Activated CD8-positive, alpha-beta T cell treated with anti-CD3 and anti-CD28 coated beads for 36 hours (primary cell): ENCODE data around the gene THADA. TPM values are rescaled to one million over a fixed set of nuclear protein-coding genes. Genes with fewer than 3 reads are reported as not detected.

Source experiments
- ATAC-seq: fragments of 200-7000 bp; cut with Tn5 transposase; one replicate; pipeline ENCODE4 v1.10.0; 2021; ENCODE audit warnings: mild to moderate bottlenecking, moderate library complexity
- CTCF ChIA-PET: fragments of 350-600 bp; sonication (Branson Sonifier 250); formaldehyde crosslinking; loops from one replicate; lab custom pipeline; 2021; ENCODE audit warnings: antibody characterized with exemption; lab: Charles Lee
- POLR2A ChIA-PET: fragments of 350-600 bp; sonication (Branson Sonifier 250); formaldehyde crosslinking; loops from one replicate; lab custom pipeline; 2021; ENCODE audit warnings: antibody characterized with exemption; lab: Charles Lee
- DNase-seq: peaks from one replicate; pipeline ENCODE4 v3.0.0-alpha.2; 2020
- H3K27ac Mint-ChIP-seq: one replicate; pipeline ENCODE4 v1.8.0; 2021; ENCODE audit warnings: mild to moderate bottlenecking, mixed read lengths
- H3K27me3 Mint-ChIP-seq: one replicate; pipeline ENCODE4 v1.8.0; 2021; ENCODE audit warnings: mixed read lengths
- H3K36me3 Mint-ChIP-seq: one replicate; pipeline ENCODE4 v1.8.0; 2021; ENCODE audit warnings: low read depth, mixed read lengths
- H3K4me1 Mint-ChIP-seq: one replicate; pipeline ENCODE4 v1.8.0; 2021; ENCODE audit warnings: low read depth, mixed read lengths
- H3K4me3 Mint-ChIP-seq: one replicate; pipeline ENCODE4 v1.8.0; 2021; ENCODE audit warnings: mild to moderate bottlenecking, moderate library complexity, mixed read lengths
- H3K9me3 Mint-ChIP-seq: one replicate; pipeline ENCODE4 v1.8.0; 2021; ENCODE audit warnings: mixed read lengths
- intact Hi-C: fragments of 100-400 bp; cut with micrococcal nuclease; formaldehyde crosslinking; loops from one replicate; pipeline ENCODE4 v1.10.0; 2022
- total RNA-seq, 2 experiments: library from RNA; stranded (reverse); gene quantifications; one replicate each; pipeline ENCODE4 v1.2.3, GENCODE V29; 2021
- TF ChIP-seq, protein P1 (sequence below): fragments of 200-600 bp; IDR thresholded peaks from one replicate; pipeline ENCODE4 v1.8.0; 2022; ENCODE audit warnings: antibody characterized with exemption, mild to moderate bottlenecking

THADA gene
- total RNA-seq, 2 experiments from 2014 or later: 31.3 to 31.6 TPM

DNA sequence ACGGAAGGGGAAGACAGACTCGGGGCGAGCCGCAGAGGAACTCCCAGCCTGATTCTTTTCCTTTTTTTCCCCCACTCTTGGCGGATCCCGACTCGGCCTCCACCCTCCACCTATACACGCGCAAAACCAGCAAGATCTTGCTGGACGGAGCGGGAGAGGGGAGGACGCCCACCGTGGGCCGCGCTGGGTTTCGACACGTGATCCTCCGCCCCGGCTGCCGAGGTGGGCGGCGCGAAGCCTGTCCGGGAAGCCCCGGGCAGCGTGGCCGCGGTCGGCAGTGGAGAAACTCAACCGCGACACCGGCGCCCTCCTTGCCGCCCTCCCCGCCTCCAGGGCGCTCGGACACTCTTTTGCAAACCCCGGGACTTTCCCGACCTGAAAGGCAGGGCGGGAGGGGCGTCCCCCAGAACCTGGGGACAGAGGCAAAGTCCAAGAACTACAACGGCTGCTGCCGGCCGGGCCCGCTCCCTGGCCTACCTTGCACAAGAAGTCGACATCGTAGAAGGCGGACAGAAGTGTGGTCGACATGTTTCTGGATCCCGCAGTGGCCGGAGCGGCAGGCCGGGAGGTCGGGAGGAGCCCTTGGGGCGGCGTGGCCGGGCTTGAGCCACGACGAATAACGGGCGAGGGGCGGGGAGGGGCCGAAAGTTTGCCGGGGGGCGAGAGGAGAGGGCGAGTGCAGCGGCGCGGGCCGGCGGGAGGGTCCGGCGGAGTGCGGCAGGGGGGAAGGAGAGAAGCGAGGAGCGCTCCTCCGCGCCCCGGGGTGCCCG lies 369.9 kb downstream of the THADA start:
- ATAC-seq (peak; percentile 18), DNase-seq (peak; percentile 81)
- Mint-ChIP-seq H3K4me3 (peak overlapping the region; percentile 94), H3K9me3 (no peaks in the 10 kb centered on the region), H3K27me3 (no peaks in the 10 kb centered on the region), H3K36me3 (peaks cover 53% of the 10 kb centered on the region), H3K4me1 (peaks cover 39% of the 10 kb centered on the region), H3K27ac (peak overlapping the region; percentile 95)
- intact Hi-C loops: loop anchor here (1.0 to 10.0 kb wide), 3 partner anchors 95 to 256 kb away; no protein-coding TSS in a partner anchor
- CTCF ChIA-PET: interaction anchor here (0.8 to 19.3 kb wide), 6 partner anchors 8 to 259 kb away, joined by 3 to 647 read pairs (median 24); no protein-coding TSS in a partner anchor
- POLR2A ChIA-PET: interaction anchor here (0.7 to 14.1 kb wide), 17 partner anchors 7 to 415 kb away, joined by 3 to 549 read pairs (median 5); no protein-coding TSS in a partner anchor
- TF ChIP-seq, protein P1, sequence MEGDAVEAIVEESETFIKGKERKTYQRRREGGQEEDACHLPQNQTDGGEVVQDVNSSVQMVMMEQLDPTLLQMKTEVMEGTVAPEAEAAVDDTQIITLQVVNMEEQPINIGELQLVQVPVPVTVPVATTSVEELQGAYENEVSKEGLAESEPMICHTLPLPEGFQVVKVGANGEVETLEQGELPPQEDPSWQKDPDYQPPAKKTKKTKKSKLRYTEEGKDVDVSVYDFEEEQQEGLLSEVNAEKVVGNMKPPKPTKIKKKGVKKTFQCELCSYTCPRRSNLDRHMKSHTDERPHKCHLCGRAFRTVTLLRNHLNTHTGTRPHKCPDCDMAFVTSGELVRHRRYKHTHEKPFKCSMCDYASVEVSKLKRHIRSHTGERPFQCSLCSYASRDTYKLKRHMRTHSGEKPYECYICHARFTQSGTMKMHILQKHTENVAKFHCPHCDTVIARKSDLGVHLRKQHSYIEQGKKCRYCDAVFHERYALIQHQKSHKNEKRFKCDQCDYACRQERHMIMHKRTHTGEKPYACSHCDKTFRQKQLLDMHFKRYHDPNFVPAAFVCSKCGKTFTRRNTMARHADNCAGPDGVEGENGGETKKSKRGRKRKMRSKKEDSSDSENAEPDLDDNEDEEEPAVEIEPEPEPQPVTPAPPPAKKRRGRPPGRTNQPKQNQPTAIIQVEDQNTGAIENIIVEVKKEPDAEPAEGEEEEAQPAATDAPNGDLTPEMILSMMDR: no peak

DNA sequence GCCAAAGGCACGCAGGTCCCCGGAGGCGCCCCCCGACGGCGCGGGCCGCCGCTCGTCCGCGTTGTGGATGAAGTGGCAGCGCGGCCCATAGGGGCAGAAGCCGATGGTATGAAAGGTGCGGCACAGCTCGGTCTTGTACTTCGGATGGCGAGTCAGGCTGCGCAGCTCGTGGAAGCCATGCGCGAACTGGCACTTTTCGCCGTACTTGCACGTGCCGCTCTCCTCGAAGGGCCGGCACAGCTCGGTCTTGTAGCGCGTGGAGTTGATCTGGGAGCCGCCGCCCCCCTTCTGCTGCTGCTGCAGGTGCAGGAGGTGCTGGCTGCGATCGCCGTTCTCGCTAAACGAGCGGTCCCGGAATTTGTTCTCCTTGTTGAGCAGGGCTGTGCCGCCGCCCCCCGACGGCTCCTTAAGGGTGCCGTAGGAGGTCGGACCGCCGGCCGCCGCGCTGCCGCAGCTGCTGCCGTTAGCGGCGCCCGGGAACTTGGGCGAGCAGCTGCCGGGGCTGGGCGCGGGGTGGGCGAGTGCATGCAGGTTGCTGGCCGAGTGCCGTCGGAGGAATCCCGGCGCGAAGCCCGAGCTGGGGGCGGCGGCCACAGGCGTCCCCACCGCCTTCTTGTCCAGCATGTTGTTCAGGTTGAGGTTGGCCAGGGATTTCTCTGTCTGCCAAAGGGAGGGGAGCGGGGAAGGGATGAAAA lies 370.6 kb downstream of the THADA start:
- H3K4me3 Mint-ChIP-seq: peak overlapping the region; percentile 94
- H3K4me1 Mint-ChIP-seq: peaks cover 45% of the 10 kb centered on the region
- CTCF ChIA-PET: interaction anchor here (0.9 to 19.3 kb wide), 7 partner anchors 33 to 259 kb away, joined by 3 to 647 read pairs (median 9); no protein-coding TSS in a partner anchor
- peaks cover 56% of the 10 kb centered on the region for H3K36me3 Mint-ChIP-seq
- no peaks in the 10 kb centered on the region for H3K9me3 Mint-ChIP-seq
- no peaks in the 10 kb centered on the region for H3K27me3 Mint-ChIP-seq
- TF ChIP-seq, protein P1: peak; percentile 11
- DNase-seq (peak; percentile 85), ATAC-seq (peak; percentile 2)
- H3K27ac Mint-ChIP-seq: peak overlapping the region; percentile 95
- POLR2A ChIA-PET: interaction anchor here (0.7 to 14.1 kb wide), 16 partner anchors 10 to 415 kb away, joined by 3 to 549 read pairs (median 4); no protein-coding TSS in a partner anchor
- intact Hi-C loops: loop anchor here (5.0 to 10.0 kb wide), 2 partner anchors 250 to 257 kb away; no protein-coding TSS in a partner anchor

DNA sequence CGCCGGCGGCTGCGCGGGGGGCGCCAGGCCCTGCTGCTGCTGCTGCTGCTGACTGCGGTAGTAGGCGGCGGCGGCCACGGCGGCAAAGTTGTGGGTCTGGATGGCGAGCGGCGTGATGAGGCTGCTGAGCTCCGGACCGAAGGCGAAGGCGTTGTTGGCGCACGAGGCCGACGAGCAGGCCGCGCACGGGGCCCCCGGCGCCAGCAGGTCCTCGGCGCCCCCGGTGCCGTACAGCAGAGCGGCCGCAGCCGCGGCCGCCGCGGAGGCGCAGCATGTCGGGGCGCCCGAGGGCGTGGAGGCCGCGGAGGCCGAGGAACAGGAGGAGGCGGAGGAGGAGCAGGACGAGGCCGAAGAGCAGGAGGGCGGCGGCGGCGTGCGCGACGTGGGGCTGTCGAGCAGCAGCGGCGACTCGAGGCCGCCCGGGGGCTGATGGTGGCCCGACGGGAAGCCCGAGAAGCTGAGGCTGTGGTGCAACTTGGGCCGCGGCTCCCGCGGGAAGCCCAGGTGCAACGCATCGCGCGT lies 371.2 kb downstream of the THADA start:
- TF ChIP-seq, protein P1: no peak
- peak overlapping the region; percentile 94 for H3K4me3 Mint-ChIP-seq
- H3K27ac Mint-ChIP-seq: no peak overlapping the region
- no peaks in the 10 kb centered on the region for H3K27me3 Mint-ChIP-seq
- ChIA-PET CTCF (interaction anchor here (0.9 to 19.3 kb wide), 8 partner anchors 32 to 260 kb away, joined by 3 to 647 read pairs (median 8); no protein-coding TSS in a partner anchor), POLR2A (interaction anchor here (0.7 to 14.1 kb wide), 16 partner anchors 9 to 373 kb away, joined by 3 to 549 read pairs (median 4); no protein-coding TSS in a partner anchor)
- DNase-seq (peak; percentile 60), ATAC-seq (no peak)
- peaks cover 55% of the 10 kb centered on the region for H3K36me3 Mint-ChIP-seq
- H3K9me3 Mint-ChIP-seq: no peaks in the 10 kb centered on the region
- H3K4me1 Mint-ChIP-seq: peaks cover 48% of the 10 kb centered on the region
- intact Hi-C loops: loop anchor here (5.0 to 10.0 kb wide), 2 partner anchors 250 to 258 kb away; no protein-coding TSS in a partner anchor

DNA sequence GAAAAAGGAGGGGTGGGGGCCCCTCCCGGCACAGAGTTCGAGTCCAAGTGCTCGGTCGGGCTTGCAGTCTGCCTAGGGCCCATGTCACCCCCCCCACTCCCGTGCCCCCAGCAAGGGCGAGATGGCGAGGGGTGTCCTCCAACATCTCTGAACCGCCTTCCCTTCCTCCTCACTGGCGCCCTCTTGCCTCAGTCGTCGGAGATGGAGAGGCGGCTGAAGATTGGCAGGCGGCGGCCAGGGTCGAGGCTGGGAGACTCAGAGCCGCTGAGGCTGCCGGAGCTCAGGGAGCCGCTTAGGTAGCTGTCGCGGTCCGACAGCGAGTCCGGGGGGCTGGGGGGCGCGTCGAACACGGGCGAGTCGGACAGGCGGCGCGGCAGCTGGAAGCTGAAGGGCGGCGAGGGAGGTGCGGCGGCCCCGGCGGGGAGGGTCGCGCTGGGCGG lies 371.7 kb downstream of the THADA start:
- intact Hi-C loops: loop anchor here (10.0 kb wide), 1 partner anchor 249 kb away; no protein-coding TSS in a partner anchor

More for the DNA sequence above, 371.7 kb downstream of the THADA start:
- Mint-ChIP-seq H3K9me3 (no peaks in the 10 kb centered on the region), H3K4me3 (peak overlapping the region; percentile 94), H3K27ac (peak overlapping the region; percentile 97), H3K36me3 (peaks cover 53% of the 10 kb centered on the region), H3K4me1 (peaks cover 46% of the 10 kb centered on the region), H3K27me3 (no peaks in the 10 kb centered on the region)
- ChIA-PET CTCF (interaction anchor here (0.6 to 19.3 kb wide), 9 partner anchors 23 to 260 kb away, joined by 3 to 647 read pairs (median 6); no protein-coding TSS in a partner anchor), POLR2A (interaction anchor here (0.8 to 14.1 kb wide), 11 partner anchors 11 to 373 kb away, joined by 3 to 549 read pairs (median 5); no protein-coding TSS in a partner anchor)
- peak; percentile 85 for DNase-seq
- no peak for ATAC-seq
- TF ChIP-seq, protein P1: no peak
